Vagina (tissue), 2 donors: Measurements from ENCODE around the gene TKTL1. TPM values are rescaled to one million over a fixed set of nuclear protein-coding genes. Genes with fewer than 3 reads are reported as not detected.

Experiments used
- DNase-seq, 2 donors: peaks; one replicate each; pipeline ENCODE4 v3.0.0-alpha.2; 2017; ENCODE audit errors: extremely low spot score in 2 of 2
- H3K27ac ChIP-seq: fragments of 200-600 bp; sonication (generic); one replicate; pipeline ENCODE4 v1.5.1; 2019
- H3K27me3 ChIP-seq: fragments of 200-600 bp; sonication (generic); one replicate; pipeline ENCODE4 v1.5.1; 2019
- H3K36me3 ChIP-seq, 2 donors: fragments of 200-600 bp; sonication (generic); one replicate each; pipeline ENCODE4 v1.5.1; 2017 to 2019
- H3K4me1 ChIP-seq: fragments of 200-600 bp; sonication (generic); one replicate; pipeline ENCODE4 v1.5.1; 2019
- H3K4me3 ChIP-seq, 2 donors: fragments of 200-600 bp; sonication (generic); 1 replicate in 1 of 2; 2 replicates in 1 of 2; pipeline ENCODE4 v1.5.1; 2016 to 2019
- H3K9me3 ChIP-seq: fragments of 200-600 bp; sonication (generic); one replicate; pipeline ENCODE4 v1.5.1; 2019
- CTCF ChIP-seq, 3 experiments: fragments of 450-650 bp in 2 of 3; fragments of 200-600 bp in 1 of 3; sonication (generic) in 1 of 3; IDR thresholded peaks; one replicate each; pipeline ENCODE4 v1.5.1; 2017 to 2019; ENCODE audit warnings: antibody characterized with exemption in 3 of 3, mild to moderate bottlenecking in 2 of 3, moderate library complexity in 2 of 3
- POLR2A ChIP-seq, 2 donors: fragments of 450-650 bp; IDR thresholded peaks; one replicate each; pipeline ENCODE4 v1.6.1; 2017; ENCODE audit warnings: antibody characterized with exemption in 2 of 2, mild to moderate bottlenecking in 2 of 2, moderate library complexity in 2 of 2
- POLR2AphosphoS5 ChIP-seq, 2 donors: sonication (generic); formaldehyde crosslinking; IDR thresholded peaks; one replicate each; pipeline ENCODE4 v1.9.0; 2017; ENCODE audit warnings: antibody characterized with exemption in 2 of 2, mild to moderate bottlenecking in 2 of 2, low read depth in 1 of 2; ENCODE audit not compliant: insufficient read depth in 1 of 2
- intact Hi-C: fragments of 100-400 bp; cut with DNase I; formaldehyde crosslinking; loops from one replicate; pipeline ENCODE4 v1.15.1; 2023
- total RNA-seq: library from RNA; depleted of rRNA; stranded (reverse); fragments of >200 nt; gene quantifications from one replicate; pipeline ENCODE4 v1.2.3, GENCODE V29; 2016

The TKTL1 gene
- total RNA-seq, 1 donor from 2014 or later = not detected

GRCh38 chrX:154357205-154357604 is 61.6 kb downstream of the TKTL1 start:
- Histone ChIP-seq H3K9me3 (no peaks in the 10 kb centered on the region), H3K27me3 (no peaks in the 10 kb centered on the region), H3K36me3 (peaks cover 0 to 80% of the 10 kb centered on the region in 2 donors), H3K4me1 (peaks cover 3% of the 10 kb centered on the region), H3K4me3 (no peak overlapping the region), H3K27ac (no peak overlapping the region)
- DNase-seq = no peak
- TF ChIP-seq POLR2AphosphoS5 (IDR thresholded peaks at IDR 0.05; ENCODE audit: insufficient read depth in 1 of 2, low read depth in 1 of 2) = no peak
- TF ChIP-seq POLR2A (IDR thresholded peaks at IDR 0.05) = no peak
- no peak for TF ChIP-seq CTCF (IDR thresholded peaks at IDR 0.05)
- intact Hi-C loops = no loop called here

DNA sequence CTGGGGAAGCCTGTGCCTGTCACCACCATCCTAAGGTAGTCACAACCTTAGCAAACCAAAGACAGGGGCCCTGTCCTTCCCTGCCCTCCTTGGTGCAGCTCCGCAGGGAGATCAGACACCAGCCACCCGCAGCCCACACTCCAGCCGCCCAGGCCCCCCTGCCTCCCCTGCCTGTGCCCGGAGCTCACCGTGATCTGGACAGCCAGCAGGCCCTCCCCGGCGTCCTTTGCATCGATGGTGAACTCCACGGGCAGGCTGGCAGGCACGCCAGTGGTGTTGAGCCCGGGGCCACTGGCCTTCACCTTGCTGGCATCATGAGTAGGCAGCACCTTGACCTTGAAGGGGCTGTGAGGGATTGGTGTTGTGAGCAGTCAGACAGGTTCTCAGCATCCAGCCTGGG is 62.4 kb downstream of the TKTL1 start:
- DNase-seq = no peak
- Histone ChIP-seq H3K27me3 (no peaks in the 10 kb centered on the region), H3K9me3 (no peaks in the 10 kb centered on the region), H3K4me1 (peaks cover 3% of the 10 kb centered on the region), H3K4me3 (no peak overlapping the region), H3K27ac (no peak overlapping the region), H3K36me3 (peaks cover 0 to 80% of the 10 kb centered on the region in 2 donors)
- intact Hi-C loops = no loop called here
- TF ChIP-seq CTCF (IDR thresholded peaks at IDR 0.05) (no peak), POLR2A (IDR thresholded peaks at IDR 0.05) (no peak), POLR2AphosphoS5 (IDR thresholded peaks at IDR 0.05; ENCODE audit: insufficient read depth in 1 of 2, low read depth in 1 of 2) (no peak)

GRCh38 chrX:154358829-154359228 is 63.2 kb downstream of the TKTL1 start:
- DNase-seq = no peak
- Histone ChIP-seq H3K4me3 (no peak overlapping the region), H3K27ac (no peak overlapping the region), H3K27me3 (no peaks in the 10 kb centered on the region), H3K4me1 (peaks cover 3% of the 10 kb centered on the region), H3K36me3 (peaks cover 0 to 79% of the 10 kb centered on the region in 2 donors), H3K9me3 (no peaks in the 10 kb centered on the region)
- intact Hi-C loops = no loop called here
- TF ChIP-seq POLR2AphosphoS5 (IDR thresholded peaks at IDR 0.05; ENCODE audit: insufficient read depth in 1 of 2, low read depth in 1 of 2) = no peak
- no peak for TF ChIP-seq CTCF (IDR thresholded peaks at IDR 0.05)
- TF ChIP-seq POLR2A (IDR thresholded peaks at IDR 0.05) = no peak

- H3K9me3 ChIP-seq = no peaks in the 10 kb centered on the region
- TF ChIP-seq CTCF (IDR thresholded peaks at IDR 0.05) (no peak), POLR2AphosphoS5 (IDR thresholded peaks at IDR 0.05; ENCODE audit: insufficient read depth in 1 of 2, low read depth in 1 of 2) (no peak), POLR2A (IDR thresholded peaks at IDR 0.05) (no peak)
- H3K4me3 ChIP-seq = no peak overlapping the region
- no peak for DNase-seq
- H3K27me3 ChIP-seq = no peaks in the 10 kb centered on the region
- no peak overlapping the region for H3K27ac ChIP-seq
- intact Hi-C loops = no loop called here
- peaks cover 0 to 79% of the 10 kb centered on the region in 2 donors for H3K36me3 ChIP-seq
- peaks cover 3% of the 10 kb centered on the region for H3K4me1 ChIP-seq
Observed at GRCh38 chrX:154359362-154360154, 64.0 kb downstream of the TKTL1 start.

GRCh38 chrX:154360155-154360713 is 64.6 kb downstream of the TKTL1 start:
- TF ChIP-seq POLR2A (IDR thresholded peaks at IDR 0.05) = no peak
- no peak for DNase-seq
- peaks cover 0 to 79% of the 10 kb centered on the region in 2 donors for H3K36me3 ChIP-seq
- H3K4me1 ChIP-seq = peaks cover 3% of the 10 kb centered on the region
- H3K9me3 ChIP-seq = no peaks in the 10 kb centered on the region
- intact Hi-C loops = no loop called here
- H3K27me3 ChIP-seq = no peaks in the 10 kb centered on the region
- H3K4me3 ChIP-seq = no peak overlapping the region
- no peak overlapping the region for H3K27ac ChIP-seq
